Keratinocyte (primary cell): ENCODE data around the gene DAPK3.

Experiments used
- EZH2 ChIP-seq: IDR thresholded peaks from one replicate; pipeline ENCODE4 v1.6.1; 2012; ENCODE audit warnings: inconsistent platforms, mild to moderate bottlenecking, low read length, moderate library complexity
- TF ChIP-seq, protein P1 (sequence below), 3 experiments: IDR thresholded peaks in 1 of 3; conservative IDR thresholded peaks in 1 of 3; optimal IDR thresholded peaks in 1 of 3; 2 replicates in 2 of 3; 3 replicates in 1 of 3; pipeline versions ENCODE3 to v1.5.1; 2011; ENCODE audit warnings: low read length in 3 of 3, mild to moderate bottlenecking in 3 of 3, moderate library complexity in 2 of 3, control low read depth in 1 of 3, inconsistent platforms in 1 of 3; ENCODE audit not compliant: insufficient read depth in 2 of 3; ENCODE audit errors: extremely low read depth in 1 of 3

DNA sequence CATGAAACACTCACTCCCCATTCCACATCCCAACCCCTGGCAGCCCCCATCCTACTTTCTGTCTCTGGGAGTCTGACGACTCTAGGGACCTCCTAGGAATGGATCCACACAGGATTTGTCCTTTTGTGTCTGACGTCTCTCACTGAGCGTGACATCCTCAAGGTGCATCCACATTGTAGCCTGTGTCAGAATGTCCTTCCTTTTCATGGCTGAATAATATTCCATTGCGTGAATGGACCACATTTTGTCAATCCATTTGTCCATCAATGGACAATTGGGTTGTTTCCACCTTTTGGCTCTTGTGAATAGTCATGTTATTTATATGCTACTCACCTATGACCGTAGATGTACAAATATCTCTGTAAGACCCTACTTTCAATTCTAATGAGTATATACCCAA is 54.9 kb downstream of the DAPK3 start:
- TF ChIP-seq, protein P1, sequence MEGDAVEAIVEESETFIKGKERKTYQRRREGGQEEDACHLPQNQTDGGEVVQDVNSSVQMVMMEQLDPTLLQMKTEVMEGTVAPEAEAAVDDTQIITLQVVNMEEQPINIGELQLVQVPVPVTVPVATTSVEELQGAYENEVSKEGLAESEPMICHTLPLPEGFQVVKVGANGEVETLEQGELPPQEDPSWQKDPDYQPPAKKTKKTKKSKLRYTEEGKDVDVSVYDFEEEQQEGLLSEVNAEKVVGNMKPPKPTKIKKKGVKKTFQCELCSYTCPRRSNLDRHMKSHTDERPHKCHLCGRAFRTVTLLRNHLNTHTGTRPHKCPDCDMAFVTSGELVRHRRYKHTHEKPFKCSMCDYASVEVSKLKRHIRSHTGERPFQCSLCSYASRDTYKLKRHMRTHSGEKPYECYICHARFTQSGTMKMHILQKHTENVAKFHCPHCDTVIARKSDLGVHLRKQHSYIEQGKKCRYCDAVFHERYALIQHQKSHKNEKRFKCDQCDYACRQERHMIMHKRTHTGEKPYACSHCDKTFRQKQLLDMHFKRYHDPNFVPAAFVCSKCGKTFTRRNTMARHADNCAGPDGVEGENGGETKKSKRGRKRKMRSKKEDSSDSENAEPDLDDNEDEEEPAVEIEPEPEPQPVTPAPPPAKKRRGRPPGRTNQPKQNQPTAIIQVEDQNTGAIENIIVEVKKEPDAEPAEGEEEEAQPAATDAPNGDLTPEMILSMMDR (optimal IDR thresholded peaks at IDR 0.05 in 1 of 3, IDR thresholded peaks at IDR 0.05 in 1 of 3, conservative IDR thresholded peaks at IDR 0.05 in 1 of 3; ENCODE audit: extremely low read depth in 1 of 3, insufficient read depth in 2 of 3, low read length in 3 of 3) = no peak
- no peak for TF ChIP-seq EZH2
